Activated T-cell treated with anti-CD3 and anti-CD28 coated beads, Interleukin-2, amount 50 U/mL, for 24 hours (primary cell): ENCODE results near the gene NFKB2.

Source experiments
- DNase-seq: peaks from one replicate; pipeline ENCODE4 v3.0.0-alpha.2; 2020
- H3K27ac Mint-ChIP-seq: 2 replicates; pipeline ENCODE4 v1.8.0; 2020; ENCODE audit warnings: mild to moderate bottlenecking, mixed read lengths
- H3K27me3 Mint-ChIP-seq: 2 replicates; pipeline ENCODE4 v1.8.0; 2020; ENCODE audit warnings: mixed read lengths
- H3K36me3 Mint-ChIP-seq: 2 replicates; pipeline ENCODE4 v1.8.0; 2020; ENCODE audit warnings: low read depth, mixed read lengths
- H3K4me1 Mint-ChIP-seq: 2 replicates; pipeline ENCODE4 v1.8.0; 2020; ENCODE audit warnings: low read depth, mixed read lengths
- H3K4me3 Mint-ChIP-seq: 2 replicates; pipeline ENCODE4 v1.8.0; 2020; ENCODE audit warnings: mild to moderate bottlenecking, moderate library complexity, mixed read lengths
- H3K9me3 Mint-ChIP-seq: 2 replicates; pipeline ENCODE4 v1.8.0; 2020; ENCODE audit warnings: mixed read lengths

The NFKB2 gene

DNA sequence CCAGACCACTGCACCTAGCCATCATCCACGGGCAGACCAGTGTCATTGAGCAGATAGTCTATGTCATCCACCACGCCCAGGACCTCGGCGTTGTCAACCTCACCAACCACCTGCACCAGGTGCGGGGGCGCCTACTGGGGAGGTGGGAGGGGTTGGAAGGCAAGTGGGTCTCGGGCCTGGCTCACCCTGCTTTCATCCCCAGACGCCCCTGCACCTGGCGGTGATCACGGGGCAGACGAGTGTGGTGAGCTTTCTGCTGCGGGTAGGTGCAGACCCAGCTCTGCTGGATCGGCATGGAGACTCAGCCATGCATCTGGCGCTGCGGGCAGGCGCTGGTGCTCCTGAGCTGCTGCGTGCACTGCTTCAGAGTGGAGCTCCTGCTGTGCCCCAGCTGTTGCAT is 4.6 kb downstream of the NFKB2 start:
- no peak for DNase-seq
- Mint-ChIP-seq H3K36me3 (peaks cover 87% of the 10 kb centered on the region), H3K27me3 (no peaks in the 10 kb centered on the region), H3K4me1 (peaks cover 47% of the 10 kb centered on the region), H3K4me3 (peak overlapping the region; percentile 97), H3K27ac (peak overlapping the region; percentile 84), H3K9me3 (no peaks in the 10 kb centered on the region)

DNA sequence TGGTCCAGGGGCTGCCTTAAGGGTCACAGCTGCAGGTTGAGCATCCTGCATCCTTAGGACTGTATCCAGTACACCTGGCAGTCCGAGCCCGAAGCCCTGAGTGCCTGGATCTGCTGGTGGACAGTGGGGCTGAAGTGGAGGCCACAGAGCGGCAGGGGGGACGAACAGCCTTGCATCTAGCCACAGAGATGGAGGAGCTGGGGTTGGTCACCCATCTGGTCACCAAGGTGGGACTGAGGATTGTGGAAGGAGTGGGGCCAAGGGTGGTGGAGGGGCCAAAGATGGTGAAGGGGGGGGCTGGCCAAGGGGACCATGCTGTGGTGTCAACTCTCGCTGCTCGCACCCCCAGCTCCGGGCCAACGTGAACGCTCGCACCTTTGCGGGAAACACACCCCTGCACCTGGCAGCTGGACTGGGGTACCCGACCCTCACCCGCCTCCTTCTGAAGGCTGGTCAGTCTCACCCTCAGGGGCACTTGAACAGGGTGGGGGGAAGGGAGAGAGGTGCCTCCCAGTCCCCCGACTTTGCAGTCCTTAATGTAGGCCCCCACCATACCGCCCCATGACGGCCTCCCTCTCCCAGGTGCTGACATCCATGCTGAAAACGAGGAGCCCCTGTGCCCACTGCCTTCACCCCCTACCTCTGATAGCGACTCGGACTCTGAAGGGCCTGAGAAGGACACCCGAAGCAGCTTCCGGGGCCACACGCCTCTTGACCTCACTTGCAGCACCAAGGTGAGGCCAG is 5.3 kb downstream of the NFKB2 start:
- peak overlapping the region; percentile 77 for H3K27ac Mint-ChIP-seq
- peak overlapping the region; percentile 97 for H3K4me3 Mint-ChIP-seq
- no peaks in the 10 kb centered on the region for H3K27me3 Mint-ChIP-seq
- peaks cover 47% of the 10 kb centered on the region for H3K4me1 Mint-ChIP-seq
- peaks cover 83% of the 10 kb centered on the region for H3K36me3 Mint-ChIP-seq
- no peaks in the 10 kb centered on the region for H3K9me3 Mint-ChIP-seq
- no peak for DNase-seq

DNA sequence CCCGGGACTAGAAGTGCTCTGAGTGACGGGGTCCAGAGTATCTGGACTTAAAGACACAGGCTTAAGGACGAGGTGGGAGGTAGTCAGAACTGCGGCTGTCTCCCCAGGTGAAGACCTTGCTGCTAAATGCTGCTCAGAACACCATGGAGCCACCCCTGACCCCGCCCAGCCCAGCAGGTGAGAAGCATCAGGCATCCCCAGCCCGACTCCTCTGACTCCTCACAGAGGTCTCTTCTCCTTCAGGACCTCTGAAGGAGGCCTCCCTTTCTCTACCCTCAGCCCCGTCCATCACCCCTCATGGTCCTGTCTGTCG is 5.8 kb downstream of the NFKB2 start:
- DNase-seq: no peak
- peaks cover 44% of the 10 kb centered on the region for H3K4me1 Mint-ChIP-seq
- H3K27me3 Mint-ChIP-seq: no peaks in the 10 kb centered on the region
- H3K36me3 Mint-ChIP-seq: peaks cover 78% of the 10 kb centered on the region
- H3K9me3 Mint-ChIP-seq: no peaks in the 10 kb centered on the region
- H3K27ac Mint-ChIP-seq: no peak overlapping the region
- H3K4me3 Mint-ChIP-seq: no peak overlapping the region

DNA sequence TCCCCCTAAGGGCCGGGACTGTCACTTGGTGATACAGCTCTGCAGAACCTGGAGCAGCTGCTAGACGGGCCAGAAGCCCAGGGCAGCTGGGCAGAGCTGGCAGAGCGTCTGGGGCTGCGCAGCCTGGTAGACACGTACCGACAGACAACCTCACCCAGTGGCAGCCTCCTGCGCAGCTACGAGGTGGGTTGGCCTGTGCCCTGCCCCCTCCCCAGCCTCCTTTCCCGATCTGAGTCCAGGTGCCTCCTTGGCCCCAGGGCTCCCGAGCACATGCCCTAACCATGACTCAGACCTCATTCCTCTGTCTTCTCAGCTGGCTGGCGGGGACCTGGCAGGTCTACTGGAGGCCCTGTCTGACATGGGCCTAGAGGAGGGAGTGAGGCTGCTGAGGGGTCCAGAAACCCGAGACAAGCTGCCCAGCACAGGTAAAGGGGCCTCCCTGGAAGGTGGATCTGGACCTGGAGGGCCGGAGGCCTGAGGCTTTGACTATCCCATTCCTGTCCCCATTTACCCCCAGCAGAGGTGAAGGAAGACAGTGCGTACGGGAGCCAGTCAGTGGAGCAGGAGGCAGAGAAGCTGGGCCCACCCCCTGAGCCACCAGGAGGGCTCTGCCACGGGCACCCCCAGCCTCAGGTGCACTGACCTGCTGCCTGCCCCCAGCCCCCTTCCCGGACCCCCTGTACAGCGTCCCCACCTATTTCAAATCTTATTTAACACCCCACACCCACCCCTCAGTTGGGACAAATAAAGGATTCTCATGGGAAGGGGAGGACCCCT is 6.4 kb downstream of the NFKB2 start:
- DNase-seq: no peak
- H3K36me3 Mint-ChIP-seq: peaks cover 71% of the 10 kb centered on the region
- no peak overlapping the region for H3K4me3 Mint-ChIP-seq
- no peaks in the 10 kb centered on the region for H3K9me3 Mint-ChIP-seq
- peak overlapping the region; percentile 55 for H3K27ac Mint-ChIP-seq
- H3K27me3 Mint-ChIP-seq: no peaks in the 10 kb centered on the region
- peaks cover 37% of the 10 kb centered on the region for H3K4me1 Mint-ChIP-seq

DNA sequence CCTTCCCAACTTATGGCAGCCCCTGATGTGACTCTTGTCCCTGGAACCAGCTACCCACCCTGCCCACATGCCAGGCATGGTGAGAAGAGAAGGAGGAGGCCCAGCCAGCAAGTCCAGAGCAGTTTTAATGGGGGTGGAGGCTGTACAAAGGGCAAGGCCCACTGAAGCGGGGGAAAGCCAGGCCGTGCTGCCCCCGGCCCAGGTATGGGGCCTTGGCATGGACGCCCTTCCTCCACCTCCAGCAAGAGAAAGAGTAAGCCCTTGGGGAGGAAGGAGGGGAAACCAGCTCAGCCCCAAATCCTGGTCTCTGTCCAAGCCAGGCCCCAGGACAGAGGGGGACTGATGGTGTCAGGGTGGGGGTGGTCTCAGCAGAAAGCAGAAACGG is 7.0 kb downstream of the NFKB2 start:
- Mint-ChIP-seq H3K36me3 (peaks cover 66% of the 10 kb centered on the region), H3K27me3 (no peaks in the 10 kb centered on the region), H3K9me3 (no peaks in the 10 kb centered on the region), H3K27ac (peak overlapping the region; percentile 55), H3K4me3 (no peak overlapping the region), H3K4me1 (peaks cover 34% of the 10 kb centered on the region)
- no peak for DNase-seq

DNA sequence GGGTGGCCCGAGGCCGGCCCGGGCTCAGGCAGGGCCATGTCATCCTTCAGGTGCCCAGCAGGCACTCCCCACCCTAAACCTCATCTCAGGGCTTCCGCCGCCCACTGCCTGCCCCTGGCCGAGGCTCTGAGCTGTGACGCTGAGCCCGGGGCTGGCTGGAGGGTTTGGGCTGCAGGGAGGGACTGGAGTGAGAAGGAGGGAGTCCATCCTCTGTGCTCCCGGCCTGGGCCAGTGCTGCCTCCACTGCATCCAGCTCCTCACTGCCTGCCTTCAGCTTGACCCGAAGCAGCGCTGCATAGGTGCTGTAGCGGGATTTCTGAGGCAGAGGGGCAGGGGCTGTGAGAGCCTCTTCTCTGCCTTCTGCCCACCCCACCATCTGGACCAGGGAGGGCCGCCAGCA is 7.6 kb downstream of the NFKB2 start:
- Mint-ChIP-seq H3K9me3 (no peaks in the 10 kb centered on the region), H3K27ac (no peak overlapping the region), H3K4me3 (no peak overlapping the region), H3K36me3 (peaks cover 60% of the 10 kb centered on the region), H3K4me1 (peaks cover 34% of the 10 kb centered on the region), H3K27me3 (peaks cover under 1% of the 10 kb centered on the region)
- no peak for DNase-seq

DNA sequence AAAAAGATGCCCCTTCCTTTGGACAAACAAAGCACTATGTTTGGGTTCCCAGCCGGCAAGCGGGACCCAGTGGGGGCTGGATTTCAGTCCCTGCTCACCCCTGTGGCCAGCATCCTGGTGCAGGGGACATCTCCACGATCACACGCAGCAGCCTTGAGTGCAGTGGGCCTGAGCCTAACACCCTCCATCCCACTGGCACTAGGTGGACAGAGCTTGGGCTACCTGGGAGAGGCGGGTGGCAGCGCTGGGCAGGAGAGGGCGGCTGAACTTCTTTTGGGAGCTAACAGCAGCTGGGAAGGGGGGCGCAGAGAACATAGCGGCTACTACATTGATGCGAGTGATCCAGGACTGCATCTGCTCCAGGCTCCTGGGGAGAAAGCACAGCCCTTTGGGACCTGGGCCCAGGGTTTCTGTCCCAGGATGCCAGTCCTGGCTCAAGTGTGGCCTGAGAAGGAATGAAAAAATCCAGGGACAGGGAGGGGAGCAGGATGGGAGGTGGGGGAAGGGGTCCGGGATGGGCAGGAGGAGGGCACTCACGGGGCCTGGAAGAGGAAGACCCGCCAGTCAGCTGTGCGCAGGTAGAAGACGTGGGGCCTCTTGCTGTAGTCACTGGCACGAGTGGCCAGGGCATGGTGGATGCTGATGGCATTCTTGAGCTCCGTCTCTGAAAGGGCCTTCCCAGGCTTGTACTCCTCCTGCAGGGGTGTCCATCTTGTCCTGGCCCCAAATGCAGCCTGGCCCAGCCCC is 9.0 kb downstream of the NFKB2 start:
- Mint-ChIP-seq H3K27me3 (peaks cover 6% of the 10 kb centered on the region), H3K36me3 (peaks cover 48% of the 10 kb centered on the region), H3K9me3 (no peaks in the 10 kb centered on the region), H3K4me1 (peaks cover 30% of the 10 kb centered on the region), H3K27ac (peak overlapping the region; percentile 29), H3K4me3 (no peak overlapping the region)
- no peak for DNase-seq

DNA sequence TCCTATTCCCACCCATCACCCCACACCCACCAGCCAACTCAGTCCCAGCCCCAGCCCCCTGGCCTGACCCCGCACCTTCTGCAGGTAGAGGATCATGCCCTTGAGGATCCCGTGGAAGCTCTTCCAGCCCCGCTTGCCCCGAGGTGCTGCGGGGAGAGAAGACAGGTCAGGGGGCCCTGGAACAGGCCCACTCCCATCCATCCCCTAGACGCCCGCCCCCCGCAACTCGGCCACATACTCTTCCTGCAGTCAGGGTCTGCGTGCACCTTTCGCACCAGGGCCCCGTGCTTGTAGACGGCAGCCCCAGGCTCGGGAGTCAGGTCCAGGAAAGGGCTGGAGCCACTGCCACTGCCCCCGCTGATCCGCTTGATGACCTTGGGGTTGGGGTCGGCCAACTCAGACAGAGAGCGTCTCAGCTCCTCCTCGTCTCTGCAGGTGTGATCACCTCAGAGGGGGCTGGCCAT is 9.6 kb downstream of the NFKB2 start:
- Mint-ChIP-seq H3K4me3 (no peak overlapping the region), H3K36me3 (peaks cover 42% of the 10 kb centered on the region), H3K9me3 (no peaks in the 10 kb centered on the region), H3K4me1 (peaks cover 30% of the 10 kb centered on the region), H3K27me3 (peaks cover 12% of the 10 kb centered on the region), H3K27ac (peak overlapping the region; percentile 9)
- DNase-seq: no peak

DNA sequence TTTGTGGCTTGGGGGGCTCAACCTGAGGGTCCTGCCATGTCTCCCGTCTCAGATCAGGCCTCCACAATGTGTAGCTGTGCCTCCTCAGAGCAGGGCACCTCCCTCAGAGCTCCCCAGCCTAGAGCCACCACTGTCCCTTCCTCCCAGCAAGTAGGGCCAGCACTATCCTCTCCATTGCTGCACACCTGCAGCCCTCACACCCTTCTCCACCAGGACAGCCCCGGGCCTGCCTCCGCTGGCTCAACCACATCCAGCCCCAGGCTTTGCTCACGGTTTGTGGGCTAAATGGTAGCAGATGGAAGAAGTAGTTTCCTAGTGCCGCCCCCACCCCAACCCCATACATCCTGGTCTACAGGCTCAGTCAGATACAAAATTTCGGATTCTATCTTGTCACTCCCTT is 10.1 kb downstream of the NFKB2 start:
- Mint-ChIP-seq H3K4me3 (no peak overlapping the region), H3K4me1 (peaks cover 28% of the 10 kb centered on the region), H3K36me3 (peaks cover 37% of the 10 kb centered on the region), H3K27ac (peak overlapping the region; percentile 9), H3K9me3 (no peaks in the 10 kb centered on the region), H3K27me3 (peaks cover 13% of the 10 kb centered on the region)
- no peak for DNase-seq

DNA sequence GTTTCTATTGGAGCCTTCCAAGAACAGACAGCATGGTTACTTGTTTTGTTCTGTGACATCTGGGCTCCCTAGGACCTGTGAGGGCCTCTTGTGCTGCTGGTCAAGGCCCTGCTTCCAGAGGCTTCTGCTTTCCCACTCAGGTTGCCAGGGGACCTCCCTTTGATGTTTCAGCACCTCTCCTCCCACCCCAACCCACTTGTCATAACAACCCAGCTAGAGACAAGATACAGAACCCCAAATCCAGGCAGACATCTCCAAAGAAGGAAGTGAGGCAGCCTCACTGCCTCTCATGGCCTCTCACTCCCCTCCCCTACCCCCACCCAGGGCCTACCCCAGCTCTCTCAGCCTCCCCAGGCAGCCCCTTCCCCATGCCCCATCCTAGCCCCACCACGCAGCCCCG is 11.3 kb downstream of the NFKB2 start:
- Mint-ChIP-seq H3K36me3 (peaks cover 25% of the 10 kb centered on the region), H3K9me3 (no peaks in the 10 kb centered on the region), H3K27ac (peak overlapping the region; percentile 63), H3K27me3 (peaks cover 21% of the 10 kb centered on the region), H3K4me1 (peaks cover 37% of the 10 kb centered on the region), H3K4me3 (no peak overlapping the region)
- no peak for DNase-seq

DNA sequence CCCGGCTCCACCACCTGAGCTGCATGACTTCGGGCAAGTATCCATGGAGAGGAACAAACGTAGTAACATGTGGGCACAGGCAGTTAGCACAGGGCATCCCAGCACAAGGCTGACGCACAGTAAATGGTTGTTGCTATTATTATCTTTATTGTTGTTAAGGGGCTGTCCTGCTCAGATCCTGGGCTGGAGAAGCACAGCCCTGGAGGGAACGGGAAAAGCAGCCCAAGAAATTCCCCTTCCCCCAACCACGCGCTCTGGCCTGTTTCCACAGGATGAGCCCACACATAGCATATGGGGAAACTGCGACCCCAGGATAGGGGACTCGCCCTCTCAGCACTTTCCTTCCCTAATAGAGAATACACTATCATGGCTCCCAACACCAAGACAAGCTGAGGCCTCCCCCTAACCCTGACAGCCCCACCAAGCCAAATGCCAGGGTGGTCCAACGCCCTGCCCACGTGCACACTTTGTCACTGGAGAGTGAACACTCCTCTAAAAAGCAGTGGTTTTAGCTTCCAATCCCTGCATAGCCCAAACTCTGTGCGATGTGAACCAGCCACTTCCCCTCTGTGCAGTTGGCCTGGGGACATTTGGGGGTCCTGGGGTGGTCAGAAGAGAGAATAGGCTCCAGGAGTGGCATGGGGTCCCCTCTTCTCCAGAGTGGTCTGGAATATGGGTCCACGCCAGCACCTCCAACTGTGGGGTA is 12.1 kb downstream of the NFKB2 start:
- peak overlapping the region; percentile 87 for H3K27ac Mint-ChIP-seq
- peak overlapping the region; percentile 76 for H3K4me3 Mint-ChIP-seq
- no peak for DNase-seq
- peaks cover 18% of the 10 kb centered on the region for H3K36me3 Mint-ChIP-seq
- H3K9me3 Mint-ChIP-seq: no peaks in the 10 kb centered on the region
- H3K27me3 Mint-ChIP-seq: peaks cover 24% of the 10 kb centered on the region
- peaks cover 35% of the 10 kb centered on the region for H3K4me1 Mint-ChIP-seq

DNA sequence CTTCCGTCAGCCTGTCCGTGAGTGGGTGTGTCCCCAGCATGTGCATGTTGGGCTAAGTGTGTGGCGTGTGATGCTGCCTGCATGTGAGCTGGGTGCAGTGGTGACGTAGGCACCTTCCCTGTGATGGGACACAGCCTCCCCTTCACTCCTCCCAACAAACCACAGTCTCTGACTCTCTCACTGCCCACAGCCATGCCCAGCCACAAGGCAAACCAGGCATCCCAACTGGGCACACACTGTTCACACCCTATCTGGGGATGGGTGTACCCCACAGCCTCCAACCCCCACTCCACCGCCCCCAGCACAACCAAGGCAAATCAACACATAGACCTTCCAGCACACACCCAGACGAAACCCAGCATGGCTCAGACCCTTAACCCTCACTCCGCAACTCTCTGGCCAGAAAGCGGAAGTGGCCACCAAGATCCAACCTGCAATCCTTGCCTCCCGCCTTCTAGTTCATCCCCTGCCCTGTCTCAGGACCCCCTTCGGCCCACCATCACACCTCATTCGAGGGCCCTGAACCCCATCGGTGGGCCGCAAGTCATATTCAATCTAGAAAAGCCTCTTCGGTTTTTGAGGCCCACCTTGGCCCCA is 12.7 kb downstream of the NFKB2 start:
- Mint-ChIP-seq H3K36me3 (peaks cover 15% of the 10 kb centered on the region), H3K4me3 (peak overlapping the region; percentile 76), H3K4me1 (peaks cover 41% of the 10 kb centered on the region), H3K27me3 (peaks cover 24% of the 10 kb centered on the region), H3K9me3 (no peaks in the 10 kb centered on the region), H3K27ac (peak overlapping the region; percentile 87)
- no peak for DNase-seq

DNA sequence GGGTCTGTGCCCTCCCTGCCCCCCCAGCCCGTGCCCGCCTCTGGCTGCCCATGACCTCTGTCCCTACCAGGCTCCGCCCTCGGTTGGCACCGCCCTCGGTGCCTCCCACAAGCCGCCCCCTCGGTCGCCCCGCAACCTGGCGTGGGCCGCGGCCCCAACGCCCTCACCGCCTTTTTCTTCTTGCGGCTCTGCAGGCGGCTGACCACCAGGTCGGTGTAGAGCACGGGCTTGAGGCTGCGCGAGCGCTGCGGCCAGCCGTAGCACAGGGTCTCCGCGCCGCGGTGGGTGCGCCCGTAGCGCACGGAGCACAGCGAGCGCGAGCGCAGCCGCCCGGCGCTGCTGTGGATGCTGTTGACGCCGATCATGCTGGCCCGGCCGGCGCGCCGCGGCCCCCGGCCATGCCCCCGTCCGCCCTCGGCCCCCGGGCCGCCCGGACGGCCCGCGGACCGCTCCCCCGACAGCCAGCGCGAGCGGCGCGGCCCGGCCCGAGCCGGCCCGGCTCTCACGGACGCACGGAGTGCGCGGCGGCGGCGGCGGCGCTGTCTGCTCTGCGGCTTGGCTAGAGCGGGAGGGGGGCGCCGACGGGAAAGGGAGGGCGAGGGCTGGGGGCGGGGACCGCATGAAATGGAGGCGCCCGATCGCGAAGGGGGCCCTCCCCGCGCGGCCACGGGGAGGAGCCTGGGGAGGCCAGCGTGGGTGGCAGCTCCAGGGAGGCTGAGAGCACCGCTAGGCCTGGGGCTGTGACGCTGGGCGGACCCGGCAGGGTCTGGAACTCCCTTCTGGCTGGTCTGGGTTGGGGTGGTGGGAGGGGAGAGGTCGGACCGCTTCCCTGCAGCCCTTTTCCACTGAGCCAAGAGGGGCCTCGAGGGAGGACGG is 13.5 kb downstream of the NFKB2 start:
- peak overlapping the region; percentile 76 for H3K4me3 Mint-ChIP-seq
- H3K36me3 Mint-ChIP-seq: peaks cover 8% of the 10 kb centered on the region
- peak overlapping the region; percentile 81 for H3K27ac Mint-ChIP-seq
- H3K27me3 Mint-ChIP-seq: peaks cover 24% of the 10 kb centered on the region
- no peaks in the 10 kb centered on the region for H3K9me3 Mint-ChIP-seq
- peak; percentile 85 for DNase-seq
- peaks cover 43% of the 10 kb centered on the region for H3K4me1 Mint-ChIP-seq
